A549 (cell line): ENCODE measurements around the gene GFM1. TPM values are rescaled to one million over a fixed set of nuclear protein-coding genes. Genes with fewer than 3 reads are reported as not detected.

Source experiments
- ATAC-seq, 2 experiments: fragments of 200-7000 bp in 1 of 2; fragments of >200 bp in 1 of 2; cut with Nextera tagmentation in 1 of 2; cut with Tn5 transposase in 1 of 2; 3 replicates each; pipeline versions ENCODE4 v1.8.0 to v1.9.1; 2018 to 2020; ENCODE audit warnings: mild to moderate bottlenecking in 1 of 2, moderate library complexity in 1 of 2
- CTCF ChIA-PET: fragments of 300-600 bp; sonication (Branson Sonifier 250); formaldehyde crosslinking; extraction: SDS; loops from one replicate; lab custom pipeline; 2021; ENCODE audit warnings: antibody characterized with exemption, inconsistent platforms; lab: Yijun Ruan, JAX
- POLR2A ChIA-PET: fragments of 350-600 bp; formaldehyde crosslinking; extraction: SDS; loops from one replicate; lab custom pipeline; 2021; ENCODE audit warnings: antibody characterized with exemption, inconsistent platforms; lab: Yijun Ruan, JAX
- DNase-seq, 2 experiments: peaks; one replicate each; pipeline versions ENCODE4 v3.0.0 to v3.0.0-alpha.2; 2011 to 2016; ENCODE audit warnings: low read depth in 1 of 2, low spot score in 1 of 2
- FAIRE-seq: peaks from 2 replicates; lab custom pipeline; 2011; peaks lifted over from hg19 to GRCh38; lab: Jason Lieb, UNC
- H3K27ac ChIP-seq, 2 experiments: fragments of >200 bp; sonication (Bioruptor Twin); formaldehyde crosslinking; 3 replicates each; pipeline ENCODE4 v1.5.1; 2016 to 2017
- H3K4me1 ChIP-seq: fragments of >200 bp; sonication (Bioruptor Twin); formaldehyde crosslinking; 3 replicates; pipeline ENCODE4 v1.6.1; 2016
- H3K4me2 ChIP-seq: fragments of >200 bp; sonication (Bioruptor Twin); formaldehyde crosslinking; 3 replicates; pipeline ENCODE4 v1.6.1; 2016
- H3K4me3 ChIP-seq: fragments of >200 bp; sonication (Bioruptor Twin); formaldehyde crosslinking; 3 replicates; pipeline ENCODE4 v1.5.1; 2016
- H3K9me3 ChIP-seq: fragments of >200 bp; sonication (Bioruptor Twin); formaldehyde crosslinking; 3 replicates; pipeline ENCODE4 v1.6.1; 2016
- BHLHE40 ChIP-seq: IDR thresholded peaks from 2 replicates; pipeline ENCODE4 v1.6.1; 2012; ENCODE audit warnings: low read depth, low read length, inconsistent platforms
- EHF ChIP-seq: fragments of 250-450 bp; sonication (Bioruptor Pico); IDR thresholded peaks from 2 replicates; pipeline ENCODE4 v1.5.0; 2020; ENCODE audit warnings: mild to moderate bottlenecking
- EHMT2 ChIP-seq: fragments of 200-600 bp; sonication (generic); IDR thresholded peaks from 2 replicates; pipeline ENCODE4 v1.6.1; 2016; ENCODE audit warnings: antibody characterized with exemption, low read depth, mild to moderate bottlenecking, moderate library complexity
- ESRRA ChIP-seq: fragments of 150-350 bp; IDR thresholded peaks from 2 replicates; pipeline ENCODE4 v1.6.1; 2014; ENCODE audit warnings: mild to moderate bottlenecking, low read length, borderline replicate concordance
- FOSB ChIP-seq: fragments of 250-450 bp; sonication (Bioruptor Pico); IDR thresholded peaks from 2 replicates; pipeline ENCODE4 v1.5.0; 2020; ENCODE audit warnings: mild to moderate bottlenecking, moderate library complexity
- FOSL2 ChIP-seq, 2 experiments: fragments of 450-650 bp in 1 of 2; fragments of >200 bp in 1 of 2; sonication (Bioruptor Twin) in 1 of 2; formaldehyde crosslinking; IDR thresholded peaks; 2 replicates each; pipeline versions ENCODE4 v1.5.0 to v1.6.1; 2016 to 2020; ENCODE audit warnings: mild to moderate bottlenecking in 1 of 2, moderate library complexity in 1 of 2
- FOXS1 ChIP-seq: fragments of 250-450 bp; sonication (Bioruptor Pico); IDR thresholded peaks from 2 replicates; pipeline ENCODE4 v1.5.0; 2020; ENCODE audit warnings: mild to moderate bottlenecking, moderate library complexity
- HOXB5 ChIP-seq: fragments of 250-450 bp; sonication (Bioruptor Pico); IDR thresholded peaks from 2 replicates; pipeline ENCODE4 v1.5.0; 2020; ENCODE audit warnings: mild to moderate bottlenecking, moderate library complexity
- JUN ChIP-seq, 2 experiments: fragments of >200 bp; sonication (Bioruptor Twin); formaldehyde crosslinking; IDR thresholded peaks; 2 replicates in 1 of 2; 3 replicates in 1 of 2; pipeline ENCODE4 v1.6.1; 2016 to 2017
- JUNB ChIP-seq: fragments of >200 bp; sonication (Bioruptor Twin); formaldehyde crosslinking; IDR thresholded peaks from 2 replicates; pipeline ENCODE4 v1.6.1; 2016
- KDM5A ChIP-seq: fragments of 200-600 bp; sonication (generic); IDR thresholded peaks from 2 replicates; pipeline ENCODE4 v1.6.1; 2016; ENCODE audit warnings: antibody characterized with exemption, mild to moderate bottlenecking
- MAFK ChIP-seq: fragments of 450-650 bp; IDR thresholded peaks from 2 replicates; pipeline ENCODE4 v1.6.1; 2014; ENCODE audit not compliant: partially characterized antibody
- MAX ChIP-seq: IDR thresholded peaks from 2 replicates; pipeline ENCODE4 v1.6.1; 2012
- NPAS2 ChIP-seq: fragments of 250-450 bp; sonication (Bioruptor Pico); IDR thresholded peaks from 2 replicates; pipeline ENCODE4 v1.8.0; 2022; ENCODE audit warnings: mild to moderate bottlenecking, moderate library complexity, borderline replicate concordance
- NR3C1 ChIP-seq: fragments of >200 bp; sonication (Bioruptor Twin); formaldehyde crosslinking; IDR thresholded peaks from 3 replicates; pipeline ENCODE4 v1.6.1; 2017
- POLR2A ChIP-seq: IDR thresholded peaks from 2 replicates; pipeline ENCODE4 v1.6.1; 2012; ENCODE audit warnings: mild to moderate bottlenecking, low read length
- POLR2AphosphoS2 ChIP-seq: conservative IDR thresholded peaks from 2 replicates; pipeline ENCODE4 v1.6.1; 2012; ENCODE audit warnings: low read length, improper control_type of control experiment, inconsistent platforms
- RCOR1 ChIP-seq: fragments of 150-350 bp; IDR thresholded peaks from 2 replicates; pipeline ENCODE4 v1.6.1; 2014; ENCODE audit warnings: antibody characterized with exemption, low read length, low read depth
- REST ChIP-seq: fragments of 200-600 bp; sonication (generic); IDR thresholded peaks from 2 replicates; pipeline ENCODE4 v1.6.1; 2016; ENCODE audit warnings: antibody characterized with exemption, mild to moderate bottlenecking, moderate library complexity
- SMC3 ChIP-seq: fragments of >200 bp; sonication (Bioruptor Twin); formaldehyde crosslinking; IDR thresholded peaks from 3 replicates; pipeline ENCODE4 v1.6.1; 2018; ENCODE audit warnings: inconsistent platforms
- ZC3H11A ChIP-seq: fragments of 450-650 bp; IDR thresholded peaks from 2 replicates; pipeline ENCODE4 v1.6.1; 2014; ENCODE audit warnings: antibody characterized with exemption, mild to moderate bottlenecking
- WGBS: methylation state at CpG from one replicate; pipeline ENCODE4 v1.1.6; 2017; ENCODE audit errors: missing lambda C conversion rate; 5-methylcytosine and 5-hydroxymethylcytosine counted together
- polyA plus RNA-seq, 4 experiments: library from polyadenylated mRNA; depleted of rRNA in 3 of 4; stranded (reverse); fragments of >200 nt; fragmentation: RNase III in 1 of 4; extraction: RNeasy Plus Mini Kit Qiagen cat#74134 plus additional on column Dnase treatment in 1 of 4; gene quantifications; 2 replicates in 3 of 4; 3 replicates in 1 of 4; pipeline ENCODE4 v1.2.3, GENCODE V29; 2011 to 2017
- TF ChIP-seq, protein P1 (sequence below): IDR thresholded peaks from 2 replicates; pipeline ENCODE4 v1.6.1; 2012; ENCODE audit warnings: low read depth, borderline replicate concordance
- TF ChIP-seq, protein P2 (sequence below): fragments of 450-650 bp; IDR thresholded peaks from 2 replicates; pipeline ENCODE4 v1.6.1; 2014; ENCODE audit warnings: antibody characterized with exemption
- TF ChIP-seq, protein P3 (sequence below): fragments of 250-450 bp; sonication (Bioruptor Pico); IDR thresholded peaks from 2 replicates; pipeline ENCODE4 v1.5.0; 2021; ENCODE audit warnings: mild to moderate bottlenecking, moderate library complexity, borderline replicate concordance
- TF ChIP-seq, protein P4 (sequence below): IDR thresholded peaks from 2 replicates; pipeline ENCODE4 v1.6.1; 2012
- TF ChIP-seq, protein P5 (sequence below): fragments of 150-350 bp; IDR thresholded peaks from 2 replicates; pipeline ENCODE4 v1.6.1; 2014; ENCODE audit warnings: low read depth, mild to moderate bottlenecking, low read length

Gene GFM1
- polyA plus RNA-seq, 2 of the 4 experiments (the other 2 are of a cell fraction) = 48.8 to 71.4 TPM

DNA sequence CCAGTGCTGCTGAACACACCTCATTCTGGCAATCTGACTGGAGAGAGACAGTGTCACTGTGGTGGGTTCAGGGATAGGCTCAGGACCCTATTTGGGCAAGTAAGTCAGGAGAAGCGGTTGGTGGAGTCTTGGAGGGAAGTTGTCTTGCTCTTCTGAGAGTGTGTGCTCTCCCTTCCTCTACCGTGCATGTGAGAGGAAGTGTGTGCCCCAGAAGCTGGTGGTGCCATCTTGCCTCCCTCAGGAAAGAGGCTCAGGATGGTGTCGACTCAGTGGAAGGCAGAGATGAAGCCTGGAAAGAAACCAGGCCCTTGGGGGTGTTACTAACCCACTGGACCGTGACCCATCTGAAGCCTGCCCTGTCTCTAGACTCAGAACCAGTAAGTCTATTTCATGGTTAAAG is 94.8 kb downstream of the GFM1 start:
- Histone ChIP-seq H3K9me3 (peaks cover 12% of the 10 kb centered on the region), H3K4me3 (no peak overlapping the region), H3K4me1 (0 out of 3 replicates have a peak, but pooled peaks cover 4% of the 10 kb centered on the region)
- FAIRE-seq = no peak
- no peak for ATAC-seq
- no peak for DNase-seq
- CTCF ChIA-PET = interaction anchor here (1.0 to 8.8 kb wide), 3 partner anchors 11 to 521 kb away, joined by 3 to 45 read pairs (median 3); no protein-coding TSS in a partner anchor
- TF ChIP-seq JUNB (no peak), EHMT2 (no peak), NR3C1 (no peak), ESRRA (no peak), ZC3H11A (no peak), KDM5A (no peak), FOSB (CRISPR knock-in tag) (no peak), JUN (IDR thresholded peaks at IDR 0.05) (no peak), POLR2A (no peak), BHLHE40 (no peak), FOSL2 (IDR thresholded peaks at IDR 0.05) (no peak), FOSL2 (CRISPR knock-in tag; IDR thresholded peaks at IDR 0.05) (no peak), POLR2AphosphoS2 (no peak), HOXB5 (CRISPR knock-in tag) (no peak), REST (no peak), EHF (CRISPR knock-in tag) (no peak), RCOR1 (no peak), FOXS1 (no peak)
- TF ChIP-seq, protein P1, sequence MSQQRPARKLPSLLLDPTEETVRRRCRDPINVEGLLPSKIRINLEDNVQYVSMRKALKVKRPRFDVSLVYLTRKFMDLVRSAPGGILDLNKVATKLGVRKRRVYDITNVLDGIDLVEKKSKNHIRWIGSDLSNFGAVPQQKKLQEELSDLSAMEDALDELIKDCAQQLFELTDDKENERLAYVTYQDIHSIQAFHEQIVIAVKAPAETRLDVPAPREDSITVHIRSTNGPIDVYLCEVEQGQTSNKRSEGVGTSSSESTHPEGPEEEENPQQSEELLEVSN = no peak
- TF ChIP-seq, protein P2, sequence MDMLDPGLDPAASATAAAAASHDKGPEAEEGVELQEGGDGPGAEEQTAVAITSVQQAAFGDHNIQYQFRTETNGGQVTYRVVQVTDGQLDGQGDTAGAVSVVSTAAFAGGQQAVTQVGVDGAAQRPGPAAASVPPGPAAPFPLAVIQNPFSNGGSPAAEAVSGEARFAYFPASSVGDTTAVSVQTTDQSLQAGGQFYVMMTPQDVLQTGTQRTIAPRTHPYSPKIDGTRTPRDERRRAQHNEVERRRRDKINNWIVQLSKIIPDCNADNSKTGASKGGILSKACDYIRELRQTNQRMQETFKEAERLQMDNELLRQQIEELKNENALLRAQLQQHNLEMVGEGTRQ = no peak
- TF ChIP-seq, all 56 proteins: peak for 0
- H3K4me2 ChIP-seq = no peak overlapping the region
- POLR2A ChIA-PET = no interaction called here
- 89% methylated on average over 4 of the region's 4 CpGs for WGBS
- H3K27ac ChIP-seq = no peak overlapping the region

DNA sequence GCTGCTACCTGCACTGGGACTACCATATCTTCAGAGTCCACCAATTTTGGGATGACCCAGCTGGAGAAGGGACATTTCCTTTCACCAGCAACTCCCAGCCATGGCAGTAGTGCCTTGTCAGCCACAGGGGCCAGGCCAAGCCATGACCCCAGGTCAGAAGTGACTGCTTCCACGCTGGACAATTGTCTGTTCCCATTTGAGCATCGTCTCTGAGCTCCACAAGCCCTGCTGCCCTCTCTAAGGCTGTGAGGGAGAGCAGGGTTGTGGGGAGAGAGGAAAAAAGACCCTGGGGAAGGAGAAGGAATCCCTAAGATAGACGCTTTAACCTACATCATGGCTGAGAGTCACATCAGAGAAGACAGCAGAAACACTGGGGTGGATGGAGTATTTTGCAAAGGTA is 95.3 kb downstream of the GFM1 start:
- Histone ChIP-seq H3K27ac (no peak overlapping the region), H3K4me1 (0 out of 3 replicates have a peak, but pooled peaks cover 4% of the 10 kb centered on the region), H3K4me3 (no peak overlapping the region), H3K9me3 (peaks cover 10% of the 10 kb centered on the region), H3K4me2 (no peak overlapping the region)
- ATAC-seq = no peak
- ChIA-PET CTCF (interaction anchor here (1.0 to 8.8 kb wide), 2 partner anchors 12 to 45 kb away, joined by 3 to 45 read pairs; no protein-coding TSS in a partner anchor), POLR2A (no interaction called here)
- 85% methylated on average over 3 of the region's 3 CpGs for WGBS
- DNase-seq = no peak
- no peak for FAIRE-seq
- no peak for TF ChIP-seq SMC3
- no peak for TF ChIP-seq MAFK
- TF ChIP-seq, protein P3, sequence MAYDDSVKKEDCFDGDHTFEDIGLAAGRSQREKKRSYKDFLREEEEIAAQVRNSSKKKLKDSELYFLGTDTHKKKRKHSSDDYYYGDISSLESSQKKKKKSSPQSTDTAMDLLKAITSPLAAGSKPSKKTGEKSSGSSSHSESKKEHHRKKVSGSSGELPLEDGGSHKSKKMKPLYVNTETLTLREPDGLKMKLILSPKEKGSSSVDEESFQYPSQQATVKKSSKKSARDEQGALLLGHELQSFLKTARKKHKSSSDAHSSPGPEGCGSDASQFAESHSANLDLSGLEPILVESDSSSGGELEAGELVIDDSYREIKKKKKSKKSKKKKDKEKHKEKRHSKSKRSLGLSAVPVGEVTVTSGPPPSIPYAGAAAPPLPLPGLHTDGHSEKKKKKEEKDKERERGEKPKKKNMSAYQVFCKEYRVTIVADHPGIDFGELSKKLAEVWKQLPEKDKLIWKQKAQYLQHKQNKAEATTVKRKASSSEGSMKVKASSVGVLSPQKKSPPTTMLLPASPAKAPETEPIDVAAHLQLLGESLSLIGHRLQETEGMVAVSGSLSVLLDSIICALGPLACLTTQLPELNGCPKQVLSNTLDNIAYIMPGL (CRISPR knock-in tag) = no peak
- TF ChIP-seq, protein P4, sequence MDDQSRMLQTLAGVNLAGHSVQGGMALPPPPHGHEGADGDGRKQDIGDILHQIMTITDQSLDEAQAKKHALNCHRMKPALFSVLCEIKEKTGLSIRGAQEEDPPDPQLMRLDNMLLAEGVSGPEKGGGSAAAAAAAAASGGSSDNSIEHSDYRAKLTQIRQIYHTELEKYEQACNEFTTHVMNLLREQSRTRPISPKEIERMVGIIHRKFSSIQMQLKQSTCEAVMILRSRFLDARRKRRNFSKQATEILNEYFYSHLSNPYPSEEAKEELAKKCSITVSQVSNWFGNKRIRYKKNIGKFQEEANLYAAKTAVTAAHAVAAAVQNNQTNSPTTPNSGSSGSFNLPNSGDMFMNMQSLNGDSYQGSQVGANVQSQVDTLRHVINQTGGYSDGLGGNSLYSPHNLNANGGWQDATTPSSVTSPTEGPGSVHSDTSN = no peak
- TF ChIP-seq NPAS2 (CRISPR knock-in tag) = no peak
- TF ChIP-seq, protein P5, sequence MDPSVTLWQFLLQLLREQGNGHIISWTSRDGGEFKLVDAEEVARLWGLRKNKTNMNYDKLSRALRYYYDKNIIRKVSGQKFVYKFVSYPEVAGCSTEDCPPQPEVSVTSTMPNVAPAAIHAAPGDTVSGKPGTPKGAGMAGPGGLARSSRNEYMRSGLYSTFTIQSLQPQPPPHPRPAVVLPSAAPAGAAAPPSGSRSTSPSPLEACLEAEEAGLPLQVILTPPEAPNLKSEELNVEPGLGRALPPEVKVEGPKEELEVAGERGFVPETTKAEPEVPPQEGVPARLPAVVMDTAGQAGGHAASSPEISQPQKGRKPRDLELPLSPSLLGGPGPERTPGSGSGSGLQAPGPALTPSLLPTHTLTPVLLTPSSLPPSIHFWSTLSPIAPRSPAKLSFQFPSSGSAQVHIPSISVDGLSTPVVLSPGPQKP = no peak
- TF ChIP-seq MAX = no peak
